K562 treated with DMSO at 1 percent for 12 hours (cell line): ENCODE data around the gene PCDHGA10. TPM values are rescaled to one million over a fixed set of nuclear protein-coding genes. Genes with fewer than 3 reads are reported as not detected.

Experiments
- total RNA-seq: library from RNA; unstranded; fragments of 300-600 nt; gene quantifications from 2 replicates; pipeline ENCODE4 v1.2.3, GENCODE V29; 2022; ENCODE audit not compliant: insufficient read depth

PCDHGA10 gene
- 0.19 TPM in 1 of 2 replicates, not detected in the other for total RNA-seq

GRCh38 chr5:141412854-141413539 lies at the start of gene PCDHGA10:
TSS of gene PCDHGA10 (plus strand) at chr5:141412987. CDS start at chr5:141413176, 189 bp downstream.

DNA sequence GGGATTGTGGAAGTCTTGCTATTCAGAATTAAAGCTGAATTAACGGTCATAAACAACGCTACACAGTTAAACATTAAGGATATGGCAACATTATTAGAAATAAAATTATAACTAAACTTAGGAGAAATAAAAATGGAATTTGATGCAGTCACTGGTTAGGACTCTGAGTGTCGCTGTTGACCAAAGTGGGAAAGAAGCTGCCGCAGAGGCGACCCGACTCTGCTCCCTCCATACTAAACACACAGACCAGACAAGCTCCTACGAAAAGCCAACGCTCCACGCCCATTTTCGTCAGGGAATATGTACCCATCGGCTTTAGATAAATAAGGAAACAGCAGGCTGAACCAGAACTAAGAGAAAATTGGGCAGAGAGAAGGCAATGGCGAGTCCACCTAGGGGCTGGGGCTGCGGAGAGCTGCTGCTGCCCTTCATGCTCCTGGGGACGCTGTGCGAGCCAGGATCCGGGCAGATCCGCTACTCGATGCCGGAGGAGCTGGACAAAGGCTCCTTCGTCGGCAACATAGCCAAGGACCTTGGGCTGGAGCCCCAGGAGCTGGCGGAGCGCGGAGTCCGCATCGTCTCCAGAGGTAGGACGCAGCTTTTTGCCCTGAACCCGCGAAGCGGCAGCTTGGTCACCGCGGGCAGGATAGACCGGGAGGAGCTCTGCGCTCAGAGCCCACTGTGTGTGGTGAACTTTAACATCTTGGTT lies 48.7 kb upstream of the PCDHGA10 start, which contains the start of gene PCDHGA5:
TSS of gene PCDHGA5 (plus strand) at position 211 of the 709 bp plus-strand sequence. CDS start at position 380, 169 bp downstream.

DNA sequence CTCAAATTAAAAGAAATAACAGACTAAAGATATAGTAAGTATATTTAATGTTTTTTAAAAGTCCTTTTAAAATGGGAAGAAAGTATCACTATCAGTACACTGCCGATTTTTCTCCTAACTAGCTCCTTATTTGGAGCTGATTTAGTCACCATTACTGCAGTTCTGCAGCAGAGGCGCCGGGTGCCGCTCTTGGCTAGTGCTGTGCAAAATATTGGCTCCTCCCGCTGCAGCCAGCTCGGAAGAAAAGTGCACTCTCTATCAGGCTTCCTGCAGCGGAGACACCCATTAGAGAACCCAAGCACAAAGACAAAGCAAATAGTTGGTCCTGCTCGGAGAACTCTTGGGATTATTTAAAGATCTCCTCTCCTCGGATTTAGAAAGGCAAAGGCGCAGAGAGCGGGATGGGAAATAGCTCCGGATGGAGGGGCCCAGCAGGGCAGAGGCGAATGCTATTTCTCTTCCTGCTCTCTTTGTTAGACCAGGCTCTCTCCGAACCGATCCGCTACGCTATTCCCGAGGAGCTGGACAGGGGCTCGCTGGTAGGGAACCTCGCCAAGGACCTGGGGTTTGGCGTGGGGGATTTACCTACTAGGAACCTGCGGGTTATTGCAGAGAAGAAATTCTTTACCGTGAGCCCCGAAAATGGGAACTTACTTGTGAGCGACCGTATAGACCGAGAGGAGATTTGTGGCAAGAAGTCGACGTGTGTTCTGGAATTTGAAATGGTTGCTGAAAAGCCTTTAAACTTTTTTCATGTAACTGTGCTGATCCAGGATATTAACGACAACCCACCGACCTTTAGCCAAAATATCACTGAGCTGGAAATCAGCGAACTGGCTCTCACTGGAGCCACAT lies 42.6 kb upstream of the PCDHGA10 start, which contains the start of gene PCDHGB3:
TSS of gene PCDHGB3 (plus strand) at position 249 of the 855 bp plus-strand sequence. CDS start at position 402, 153 bp downstream.

DNA sequence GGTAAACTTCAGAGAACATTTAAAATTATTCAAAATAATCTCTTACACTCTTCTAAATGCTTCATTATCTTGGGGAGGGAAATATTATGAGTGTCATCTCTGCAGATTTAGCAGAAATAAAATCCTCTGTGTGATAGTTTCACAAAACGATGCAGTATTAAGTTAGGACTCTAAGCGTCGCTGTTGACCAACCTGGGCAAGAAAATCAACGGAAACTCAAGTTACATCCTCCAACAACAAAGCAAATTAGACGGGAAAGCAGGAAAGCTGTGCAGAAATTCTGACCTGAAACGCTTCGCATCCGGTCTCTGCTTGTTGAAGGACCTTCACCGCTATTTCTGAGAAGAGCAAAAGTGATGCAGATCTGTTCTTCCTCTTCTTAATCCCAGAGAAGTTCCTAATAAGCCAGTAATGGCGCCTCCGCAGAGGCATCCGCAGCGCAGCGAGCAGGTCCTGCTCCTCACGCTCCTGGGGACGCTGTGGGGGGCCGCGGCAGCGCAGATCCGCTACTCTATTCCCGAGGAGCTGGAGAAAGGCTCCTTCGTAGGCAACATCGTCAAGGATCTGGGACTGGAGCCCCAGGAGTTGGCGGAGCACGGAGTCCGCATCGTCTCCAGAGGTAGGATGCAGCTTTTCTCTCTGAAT lies 39.0 kb upstream of the PCDHGA10 start, which contains the start of gene PCDHGA6:
TSS of gene PCDHGA6 (plus strand) at position 219 of the 645 bp plus-strand sequence. CDS start at position 412, 193 bp downstream.

DNA sequence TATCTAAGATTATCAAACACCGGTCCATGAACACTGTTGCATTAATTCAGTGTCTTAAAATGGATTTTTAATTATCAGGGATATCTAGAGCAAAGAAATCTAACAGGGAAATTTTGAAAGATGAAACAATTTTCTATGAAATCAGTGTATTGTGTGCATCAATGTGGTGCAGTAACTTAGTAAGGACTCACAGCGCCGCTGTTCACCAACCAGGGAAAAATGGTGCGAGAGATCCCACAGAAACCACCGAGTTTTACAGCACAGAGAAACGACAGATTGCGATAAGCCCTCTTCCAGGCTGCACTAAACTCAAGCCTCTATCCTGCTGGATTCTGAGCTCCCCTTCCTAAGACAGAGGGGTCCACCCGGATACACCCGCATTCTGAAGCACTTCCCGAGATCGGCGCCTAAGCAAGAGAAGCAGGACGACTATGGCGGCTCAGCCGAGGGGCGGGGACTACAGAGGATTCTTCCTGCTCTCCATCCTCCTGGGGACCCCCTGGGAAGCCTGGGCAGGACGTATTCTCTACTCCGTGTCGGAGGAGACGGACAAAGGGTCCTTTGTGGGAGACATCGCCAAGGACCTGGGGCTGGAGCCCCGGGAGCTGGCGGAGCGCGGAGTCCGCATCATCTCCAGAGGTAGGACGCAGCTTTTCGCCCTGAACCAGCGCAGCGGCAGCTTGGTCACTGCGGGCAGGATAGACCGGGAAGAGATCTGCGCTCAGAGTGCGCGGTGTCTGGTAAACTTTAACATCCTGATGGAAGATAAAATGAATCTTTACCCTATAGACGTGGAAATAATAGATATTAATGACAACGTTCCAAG lies 30.1 kb upstream of the PCDHGA10 start, which contains the start of gene PCDHGA7:
TSS of gene PCDHGA7 (plus strand) at position 274 of the 826 bp plus-strand sequence. CDS start at position 432, 158 bp downstream.

DNA sequence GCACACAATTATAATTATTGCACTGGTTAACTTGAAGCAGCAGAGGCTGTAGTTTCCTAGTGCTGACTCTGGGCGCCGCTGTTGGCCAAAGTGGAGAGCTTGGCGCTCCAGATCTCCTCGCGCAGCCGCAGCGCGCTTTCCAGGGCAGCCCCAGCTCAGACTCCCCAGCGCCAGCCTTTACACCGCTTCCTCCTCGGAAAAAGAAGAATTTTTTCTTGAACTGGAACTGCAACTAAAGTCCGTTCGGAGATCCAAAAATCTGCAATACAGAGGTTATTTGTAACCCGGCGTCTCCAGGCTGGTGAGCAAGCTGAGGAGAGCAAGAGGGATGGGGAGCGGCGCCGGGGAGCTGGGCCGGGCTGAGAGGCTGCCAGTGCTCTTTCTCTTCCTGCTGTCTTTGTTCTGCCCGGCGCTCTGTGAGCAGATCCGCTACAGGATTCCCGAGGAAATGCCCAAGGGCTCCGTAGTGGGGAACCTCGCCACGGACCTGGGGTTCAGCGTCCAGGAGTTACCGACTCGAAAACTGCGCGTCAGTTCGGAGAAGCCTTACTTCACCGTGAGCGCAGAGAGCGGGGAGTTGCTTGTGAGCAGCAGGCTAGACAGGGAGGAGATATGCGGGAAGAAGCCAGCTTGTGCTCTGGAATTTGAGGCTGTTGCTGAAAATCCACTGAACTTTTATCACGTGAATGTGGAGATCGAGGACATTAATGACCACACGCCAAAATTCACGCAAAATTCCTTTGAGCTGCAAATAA lies 25.1 kb upstream of the PCDHGA10 start, which contains the start of gene PCDHGB4:
TSS of gene PCDHGB4 (plus strand) at position 142 of the 755 bp plus-strand sequence. CDS start at position 329, 187 bp downstream.

GRCh38 chr5:141392429-141393198 lies 20.2 kb upstream of the PCDHGA10 start, which contains the start of gene PCDHGA8:
TSS of gene PCDHGA8 (plus strand) at chr5:141392633. CDS start at chr5:141392814, 181 bp downstream.

DNA sequence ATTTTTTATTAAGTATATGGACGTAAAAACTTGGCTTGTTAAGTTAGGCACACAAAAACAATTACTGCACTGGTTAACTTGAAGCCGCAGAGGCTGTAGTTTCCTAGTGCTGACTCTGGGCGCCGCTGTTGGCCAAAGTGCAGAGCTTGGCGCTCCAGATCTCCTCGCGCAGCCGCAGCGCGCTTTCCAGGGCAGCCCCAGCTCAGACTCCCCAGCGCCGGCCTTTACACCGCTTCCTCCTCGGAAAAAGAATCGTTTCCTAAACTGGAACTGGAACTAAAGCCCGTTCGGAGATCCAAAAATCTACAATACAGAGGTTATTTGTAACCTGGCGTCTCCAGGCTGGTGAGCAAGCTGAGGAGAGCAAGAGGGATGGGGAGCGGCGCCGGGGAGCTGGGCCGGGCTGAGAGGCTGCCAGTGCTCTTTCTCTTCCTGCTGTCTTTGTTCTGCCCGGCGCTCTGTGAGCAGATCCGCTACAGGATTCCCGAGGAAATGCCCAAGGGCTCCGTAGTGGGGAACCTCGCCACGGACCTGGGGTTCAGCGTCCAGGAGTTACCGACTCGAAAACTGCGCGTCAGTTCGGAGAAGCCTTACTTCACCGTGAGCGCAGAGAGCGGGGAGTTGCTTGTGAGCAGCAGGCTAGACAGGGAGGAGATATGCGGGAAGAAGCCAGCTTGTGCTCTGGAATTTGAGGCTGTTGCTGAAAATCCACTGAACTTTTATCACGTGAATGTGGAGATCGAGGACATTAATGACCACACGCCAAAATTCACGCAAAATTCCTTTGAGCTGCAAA lies 14.8 kb upstream of the PCDHGA10 start, which contains the start of gene PCDHGB5:
TSS of gene PCDHGB5 (plus strand) at position 192 of the 796 bp plus-strand sequence. CDS start at position 373, 181 bp downstream.

DNA sequence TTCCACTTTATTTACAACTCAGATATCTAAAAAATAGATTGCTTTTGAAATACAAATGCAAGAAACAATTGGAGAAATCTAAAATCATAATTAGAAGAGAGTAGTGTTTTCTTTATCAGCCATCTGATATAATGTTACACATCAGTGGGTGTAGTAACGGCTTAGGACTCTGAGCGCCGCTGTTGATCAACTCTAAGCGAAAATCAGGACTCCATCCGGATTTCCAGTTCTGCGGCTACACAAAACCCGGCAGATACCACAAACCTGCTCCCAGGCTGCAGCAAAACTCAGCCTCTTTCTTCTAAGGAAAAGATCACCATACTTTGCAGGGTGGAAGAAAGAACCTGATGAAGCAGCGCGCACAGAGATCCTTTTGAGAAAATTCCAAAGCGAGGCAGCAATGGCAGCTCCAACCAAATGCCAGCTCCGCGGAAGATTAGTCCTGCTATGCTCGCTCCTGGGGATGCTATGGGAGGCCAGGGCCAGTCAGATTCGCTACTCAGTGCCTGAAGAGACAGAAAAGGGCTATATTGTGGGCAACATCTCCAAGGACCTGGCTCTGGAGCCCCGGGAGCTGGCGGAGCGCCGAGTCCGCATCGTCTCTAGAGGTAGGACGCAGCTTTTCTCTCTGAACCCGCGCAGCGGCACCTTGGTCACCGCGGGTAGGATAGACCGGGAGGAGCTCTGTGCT lies 10.1 kb upstream of the PCDHGA10 start, which contains the start of gene PCDHGA9:
TSS of gene PCDHGA9 (plus strand) at position 226 of the 691 bp plus-strand sequence. CDS start at position 401, 175 bp downstream.

DNA sequence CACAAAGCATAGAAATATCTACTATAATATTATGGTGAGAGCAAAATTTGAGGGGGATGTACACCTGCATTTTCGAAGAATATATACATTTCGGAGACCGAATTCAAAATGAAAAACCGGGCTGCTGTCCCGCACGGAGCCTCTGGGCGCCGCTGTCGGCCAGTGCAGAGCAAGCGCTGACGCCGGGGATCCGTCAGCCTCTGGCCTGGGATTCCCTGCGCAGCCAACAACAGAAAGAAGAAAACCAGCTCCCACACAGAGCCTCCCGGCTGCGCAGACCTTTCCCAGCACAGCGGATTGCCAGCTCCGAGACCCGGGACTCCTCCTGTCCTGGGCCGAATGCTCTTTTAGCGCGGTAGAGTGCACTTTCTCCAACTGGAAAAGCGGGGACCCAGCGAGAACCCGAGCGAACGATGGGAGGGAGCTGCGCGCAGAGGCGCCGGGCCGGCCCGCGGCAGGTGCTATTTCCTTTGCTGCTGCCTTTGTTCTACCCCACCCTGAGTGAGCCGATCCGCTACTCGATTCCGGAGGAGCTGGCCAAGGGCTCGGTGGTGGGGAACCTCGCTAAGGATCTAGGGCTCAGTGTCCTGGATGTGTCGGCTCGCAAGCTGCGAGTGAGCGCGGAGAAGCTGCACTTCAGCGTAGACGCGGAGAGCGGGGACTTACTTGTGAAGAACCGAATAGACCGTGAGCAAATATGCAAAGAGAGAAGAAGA lies 4.8 kb upstream of the PCDHGA10 start, which contains the start of gene PCDHGB6:
TSS of gene PCDHGB6 (plus strand) at position 232 of the 716 bp plus-strand sequence. CDS start at position 414, 182 bp downstream.

DNA sequence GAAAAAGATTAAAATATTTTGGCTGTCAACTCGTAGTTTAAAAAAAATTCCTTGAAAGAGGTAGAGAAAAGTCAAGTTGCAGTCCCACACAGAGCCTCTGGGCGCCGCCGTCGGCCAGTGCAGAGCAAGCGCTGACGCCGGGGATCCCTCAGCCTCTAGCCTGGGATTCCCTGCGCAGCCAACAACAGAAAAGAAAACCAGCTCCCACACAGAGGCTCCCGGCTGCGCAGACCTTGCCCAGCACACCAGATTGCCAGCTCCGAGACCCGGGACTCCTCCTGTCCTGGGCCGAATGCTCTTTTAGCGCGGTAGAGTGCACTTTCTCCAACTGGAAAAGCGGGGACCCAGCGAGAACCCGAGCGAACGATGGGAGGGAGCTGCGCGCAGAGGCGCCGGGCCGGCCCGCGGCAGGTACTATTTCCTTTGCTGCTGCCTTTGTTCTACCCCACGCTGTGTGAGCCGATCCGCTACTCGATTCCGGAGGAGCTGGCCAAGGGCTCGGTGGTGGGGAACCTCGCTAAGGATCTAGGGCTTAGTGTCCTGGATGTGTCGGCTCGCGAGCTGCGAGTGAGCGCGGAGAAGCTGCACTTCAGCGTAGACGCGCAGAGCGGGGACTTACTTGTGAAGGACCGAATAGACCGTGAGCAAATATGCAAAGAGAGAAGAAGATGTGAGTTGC lies 4.8 kb downstream of the PCDHGA10 start, which contains the start of gene PCDHGB7:
TSS of gene PCDHGB7 (plus strand) at position 184 of the 679 bp plus-strand sequence. CDS start at position 367, 183 bp downstream.

DNA sequence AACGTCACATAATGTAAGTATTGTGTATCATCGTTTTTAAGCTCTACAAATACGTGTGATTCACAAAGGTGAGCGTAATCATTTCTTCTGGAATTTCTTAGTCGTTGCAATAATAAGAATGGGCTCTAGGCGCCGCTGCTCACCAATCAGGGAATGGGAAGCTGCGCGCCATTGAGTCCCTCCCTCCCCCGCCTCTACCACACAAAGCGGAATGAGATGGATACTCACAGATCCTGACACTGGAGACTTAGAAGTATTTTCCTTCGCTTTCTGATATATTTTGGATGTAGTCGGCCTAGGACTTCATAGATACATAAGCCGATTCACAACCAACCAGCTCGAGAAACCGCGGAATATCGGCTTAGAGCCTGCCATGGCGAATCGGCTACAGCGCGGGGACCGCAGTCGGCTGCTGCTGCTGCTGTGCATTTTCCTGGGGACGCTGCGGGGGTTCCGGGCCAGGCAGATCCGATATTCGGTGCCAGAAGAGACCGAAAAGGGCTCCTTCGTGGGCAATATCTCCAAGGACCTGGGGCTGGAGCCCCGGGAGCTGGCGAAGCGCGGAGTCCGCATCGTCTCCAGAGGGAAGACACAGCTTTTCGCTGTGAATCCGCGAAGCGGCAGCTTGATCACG lies 8.2 kb downstream of the PCDHGA10 start, which contains the start of gene PCDHGA11:
TSS of gene PCDHGA11 (plus strand) at position 197 of the 634 bp plus-strand sequence. CDS start at position 374, 177 bp downstream.

GRCh38 chr5:141430332-141431113 lies 17.7 kb downstream of the PCDHGA10 start, which contains the start of gene PCDHGA12:
TSS of gene PCDHGA12 (plus strand) at chr5:141430507. CDS start at chr5:141430760, 253 bp downstream.

